Measurements from ENCODE around the gene FBN2.

- no peak for TF ChIP-seq CTCF (IDR thresholded peaks at IDR 0.05)
- TF ChIP-seq REST (IDR thresholded peaks at IDR 0.05; ENCODE audit: insufficient read depth in 1 of 2, low read depth in 2 of 2, low read length in 1 of 2) = no peak
- no peak for TF ChIP-seq TCF7L2 (IDR thresholded peaks at IDR 0.05; ENCODE audit: low read depth, low read length)
- no peak for TF ChIP-seq POLR2AphosphoS5 (IDR thresholded peaks at IDR 0.05; ENCODE audit: low read depth, low read length)
These were observed 281.0 kb downstream of the FBN2 start for GRCh38 chr5:128257076-128257475.
